HepG2 (cell line): Measurements from ENCODE around the gene TMEM131. TPM values are rescaled to one million over a fixed set of nuclear protein-coding genes. Genes with fewer than 3 reads are reported as not detected.

Experiments used
- ELF4 ChIP-seq: sonication (generic); formaldehyde crosslinking; IDR thresholded peaks from 2 replicates; pipeline ENCODE4 v1.5.0; 2020; ENCODE audit warnings: missing genetic modification reagents, mild to moderate bottlenecking, moderate library complexity, borderline replicate concordance
- FOXJ3 ChIP-seq: sonication (generic); formaldehyde crosslinking; IDR thresholded peaks from 2 replicates; pipeline ENCODE4 v1.4.0; 2020; ENCODE audit warnings: missing genetic modification reagents, mild to moderate bottlenecking, borderline replicate concordance
- HNF4G ChIP-seq, 2 experiments: sonication (generic) in 1 of 2; formaldehyde crosslinking in 1 of 2; IDR thresholded peaks; 2 replicates each; pipeline versions ENCODE4 v1.4.0 to v1.6.1; 2011 to 2020; ENCODE audit warnings: borderline replicate concordance in 2 of 2, low read depth in 2 of 2, mild to moderate bottlenecking in 2 of 2, low read length in 1 of 2, missing genetic modification reagents in 1 of 2, moderate library complexity in 1 of 2
- JARID2 ChIP-seq: sonication (generic); formaldehyde crosslinking; IDR thresholded peaks from 2 replicates; pipeline ENCODE4 v1.8.1; 2023; ENCODE audit warnings: missing genetic modification reagents, inconsistent platforms; ENCODE audit not compliant: insufficient replicate concordance
- KDM5A ChIP-seq: fragments of 200-600 bp; sonication (generic); IDR thresholded peaks from 2 replicates; pipeline ENCODE4 v1.7.0; 2018; ENCODE audit warnings: antibody characterized with exemption, mild to moderate bottlenecking, low read length, borderline replicate concordance
- SMAD9 ChIP-seq: sonication (generic); formaldehyde crosslinking; IDR thresholded peaks from 2 replicates; pipeline ENCODE4 v1.5.1; 2020; ENCODE audit warnings: mild to moderate bottlenecking, missing genetic modification reagents
- TBX2 ChIP-seq: sonication (generic); formaldehyde crosslinking; IDR thresholded peaks from 2 replicates; pipeline ENCODE4 v1.5.0; 2020; ENCODE audit warnings: missing genetic modification reagents, mild to moderate bottlenecking, borderline replicate concordance
- ZNF407 ChIP-seq: sonication (generic); formaldehyde crosslinking; IDR thresholded peaks from one replicate; pipeline ENCODE4 v1.5.1; 2020; ENCODE audit warnings: mild to moderate bottlenecking, missing genetic modification reagents; ENCODE audit errors: not compliant biosample characterization
- polyA plus RNA-seq, 8 experiments: library from polyadenylated mRNA; depleted of rRNA in 3 of 8; stranded (reverse) in 7 of 8; unstranded in 1 of 8; fragments of >200 nt; fragmentation: Illumina TruSeq in 4 of 8; extraction: Trizol in 4 of 8; gene quantifications; 2 replicates each; pipeline versions ENCODE4 v1.2.1 to v1.2.3, GENCODE V29; 2011 to 2016; ENCODE audit warnings: low read depth in 4 of 8, missing spikeins in 1 of 8, mixed read lengths in 1 of 8; ENCODE audit not compliant: insufficient read depth in 1 of 8
- total RNA-seq, 5 experiments: library from RNA; depleted of rRNA; stranded (reverse); fragments of >200 nt; fragmentation: Illumina TruSeq; extraction: Trizol; gene quantifications; 2 replicates each; pipeline ENCODE4 v1.2.3, GENCODE V29; 2016; ENCODE audit warnings: low read depth in 1 of 5
- TF ChIP-seq, protein P1 (sequence below): sonication (generic); formaldehyde crosslinking; IDR thresholded peaks from 2 replicates; pipeline ENCODE4 v1.9.0; 2021; ENCODE audit warnings: missing genetic modification reagents, borderline replicate concordance
- TF ChIP-seq, protein P2 (sequence below), 2 experiments: sonication (generic) in 1 of 2; formaldehyde crosslinking in 1 of 2; IDR thresholded peaks; 2 replicates each; pipeline versions ENCODE4 v1.6.1 to v1.9.0; 2014 to 2022; ENCODE audit warnings: antibody characterized with exemption in 1 of 2, borderline replicate concordance in 1 of 2, inconsistent platforms in 1 of 2, low read depth in 1 of 2, missing genetic modification reagents in 1 of 2

The TMEM131 gene
- total and polyA plus RNA-seq, 2 of the 13 experiments (the other 11 are each of a cell fraction or from before 2014, with no cell fraction given): 17.9 to 19.5 TPM

GRCh38 chr2:97995734-97996624 lies at the start of gene TMEM131 (continued):
- TF ChIP-seq, protein P1, sequence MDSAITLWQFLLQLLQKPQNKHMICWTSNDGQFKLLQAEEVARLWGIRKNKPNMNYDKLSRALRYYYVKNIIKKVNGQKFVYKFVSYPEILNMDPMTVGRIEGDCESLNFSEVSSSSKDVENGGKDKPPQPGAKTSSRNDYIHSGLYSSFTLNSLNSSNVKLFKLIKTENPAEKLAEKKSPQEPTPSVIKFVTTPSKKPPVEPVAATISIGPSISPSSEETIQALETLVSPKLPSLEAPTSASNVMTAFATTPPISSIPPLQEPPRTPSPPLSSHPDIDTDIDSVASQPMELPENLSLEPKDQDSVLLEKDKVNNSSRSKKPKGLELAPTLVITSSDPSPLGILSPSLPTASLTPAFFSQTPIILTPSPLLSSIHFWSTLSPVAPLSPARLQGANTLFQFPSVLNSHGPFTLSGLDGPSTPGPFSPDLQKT: no peak
- TF ChIP-seq ELF4 (CRISPR knock-in tag) (no peak), TBX2 (CRISPR knock-in tag) (peak; percentile 94), FOXJ3 (CRISPR knock-in tag) (no peak), KDM5A (peak; percentile 74), JARID2 (CRISPR knock-in tag) (peak; percentile 31), ZNF407 (CRISPR knock-in tag) (peak; percentile 70), HNF4G (IDR thresholded peaks at IDR 0.05; ENCODE audit: borderline replicate concordance, low read depth, low read length) (peak; percentile 11; the same call in 1 of the 2 replicates), HNF4G (CRISPR knock-in tag; IDR thresholded peaks at IDR 0.05; ENCODE audit: borderline replicate concordance, low read depth) (0 out of 2 replicates have a peak, but pooled peaks have one; percentile 27), SMAD9 (peak; percentile 67; the same call in 1 of the 2 replicates)
- TF ChIP-seq, protein P2, sequence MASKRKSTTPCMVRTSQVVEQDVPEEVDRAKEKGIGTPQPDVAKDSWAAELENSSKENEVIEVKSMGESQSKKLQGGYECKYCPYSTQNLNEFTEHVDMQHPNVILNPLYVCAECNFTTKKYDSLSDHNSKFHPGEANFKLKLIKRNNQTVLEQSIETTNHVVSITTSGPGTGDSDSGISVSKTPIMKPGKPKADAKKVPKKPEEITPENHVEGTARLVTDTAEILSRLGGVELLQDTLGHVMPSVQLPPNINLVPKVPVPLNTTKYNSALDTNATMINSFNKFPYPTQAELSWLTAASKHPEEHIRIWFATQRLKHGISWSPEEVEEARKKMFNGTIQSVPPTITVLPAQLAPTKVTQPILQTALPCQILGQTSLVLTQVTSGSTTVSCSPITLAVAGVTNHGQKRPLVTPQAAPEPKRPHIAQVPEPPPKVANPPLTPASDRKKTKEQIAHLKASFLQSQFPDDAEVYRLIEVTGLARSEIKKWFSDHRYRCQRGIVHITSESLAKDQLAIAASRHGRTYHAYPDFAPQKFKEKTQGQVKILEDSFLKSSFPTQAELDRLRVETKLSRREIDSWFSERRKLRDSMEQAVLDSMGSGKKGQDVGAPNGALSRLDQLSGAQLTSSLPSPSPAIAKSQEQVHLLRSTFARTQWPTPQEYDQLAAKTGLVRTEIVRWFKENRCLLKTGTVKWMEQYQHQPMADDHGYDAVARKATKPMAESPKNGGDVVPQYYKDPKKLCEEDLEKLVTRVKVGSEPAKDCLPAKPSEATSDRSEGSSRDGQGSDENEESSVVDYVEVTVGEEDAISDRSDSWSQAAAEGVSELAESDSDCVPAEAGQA (IDR thresholded peaks at IDR 0.05; ENCODE audit: low read depth): peak; percentile 98
- TF ChIP-seq, protein P2 (CRISPR knock-in tag; IDR thresholded peaks at IDR 0.05; ENCODE audit: borderline replicate concordance): no peak
